HEK293 (cell line): Measurements from ENCODE around the gene ZNF287.

Experiments
- CTCF ChIA-PET: fragments of 350-600 bp; formaldehyde crosslinking; extraction: SDS; loops from one replicate; lab custom pipeline; 2021; ENCODE audit warnings: antibody characterized with exemption; lab: Yijun Ruan, JAX
- POLR2A ChIA-PET: fragments of 300-600 bp; formaldehyde crosslinking; extraction: SDS; loops from one replicate; lab custom pipeline; 2020; ENCODE audit warnings: antibody characterized with exemption, inconsistent platforms; lab: Yijun Ruan, JAX
- H3K27ac ChIP-seq: fragments of 200-500 bp; sonication (Bioruptor generic); 2 replicates; pipeline ENCODE4 v1.5.1; 2014; ENCODE audit warnings: low read depth, low read length, control low read depth, inconsistent platforms; ENCODE audit errors: extremely low read depth
- H3K36me3 ChIP-seq, 2 experiments: fragments of 200-500 bp in 1 of 2; sonication (Bioruptor generic) in 1 of 2; 1 replicate in 1 of 2; 2 replicates in 1 of 2; pipeline ENCODE4 v1.5.1; 2014 to 2017; ENCODE audit warnings: inconsistent platforms in 2 of 2, low read length in 2 of 2; ENCODE audit not compliant: control insufficient read depth in 2 of 2, insufficient read depth in 1 of 2
- H3K4me1 ChIP-seq: fragments of 200-500 bp; sonication (Bioruptor generic); 2 replicates; pipeline ENCODE4 v1.5.1; 2014; ENCODE audit warnings: mild to moderate bottlenecking, low read length, inconsistent platforms; ENCODE audit not compliant: control insufficient read depth, insufficient read depth
- H3K4me3 ChIP-seq: 2 replicates; pipeline ENCODE4 v1.5.1; 2011; ENCODE audit warnings: low read depth, mild to moderate bottlenecking, control low read depth, low read length, moderate library complexity
- H3K9me3 ChIP-seq: fragments of 200-500 bp; sonication (Bioruptor generic); 2 replicates; pipeline ENCODE4 v1.5.1; 2014; ENCODE audit warnings: low read depth, low read length, inconsistent platforms; ENCODE audit not compliant: control insufficient read depth, insufficient read depth
- GLIS2 ChIP-seq: fragments of 450-650 bp; formaldehyde crosslinking; IDR thresholded peaks from 2 replicates; pipeline ENCODE4 v1.5.1; 2016; ENCODE audit warnings: missing biosample characterization, missing genetic modification characterization
- HOXC10 ChIP-seq: sonication (generic); formaldehyde crosslinking; IDR thresholded peaks from 2 replicates; pipeline ENCODE4 v1.8.1; 2023; ENCODE audit warnings: mild to moderate bottlenecking, missing genetic modification reagents
- HOXD13 ChIP-seq: sonication (generic); formaldehyde crosslinking; IDR thresholded peaks from 2 replicates; pipeline ENCODE4 v1.8.0; 2022; ENCODE audit warnings: missing genetic modification reagents, borderline replicate concordance
- MYNN ChIP-seq: fragments of 450-650 bp; formaldehyde crosslinking; IDR thresholded peaks from 2 replicates; pipeline ENCODE4 v1.5.1; 2016; ENCODE audit warnings: missing biosample characterization, missing genetic modification characterization, borderline replicate concordance
- REPIN1 ChIP-seq: fragments of 450-650 bp; formaldehyde crosslinking; IDR thresholded peaks from 2 replicates; pipeline ENCODE4 v1.5.1; 2017; ENCODE audit warnings: missing biosample characterization, missing genetic modification characterization, low read depth
- SCRT2 ChIP-seq: fragments of 450-650 bp; formaldehyde crosslinking; IDR thresholded peaks from 2 replicates; pipeline ENCODE4 v1.5.1; 2016; ENCODE audit warnings: missing biosample characterization, missing genetic modification characterization
- ZBTB48 ChIP-seq: fragments of 450-650 bp; formaldehyde crosslinking; IDR thresholded peaks from 2 replicates; pipeline ENCODE4 v1.5.1; 2016; ENCODE audit warnings: missing biosample characterization, missing genetic modification characterization
- ZNF157 ChIP-seq: fragments of 450-650 bp; formaldehyde crosslinking; IDR thresholded peaks from 2 replicates; pipeline ENCODE4 v1.5.1; 2016; ENCODE audit warnings: missing biosample characterization, missing genetic modification characterization
- ZNF24 ChIP-seq: fragments of 450-650 bp; formaldehyde crosslinking; IDR thresholded peaks from 2 replicates; pipeline ENCODE4 v1.5.1; 2016; ENCODE audit warnings: missing biosample characterization, missing genetic modification characterization
- ZNF521 ChIP-seq: fragments of 450-650 bp; formaldehyde crosslinking; IDR thresholded peaks from 2 replicates; pipeline ENCODE4 v1.5.1; 2017; ENCODE audit warnings: missing biosample characterization, mild to moderate bottlenecking, missing genetic modification characterization
- ZNF530 ChIP-seq: fragments of 450-650 bp; formaldehyde crosslinking; IDR thresholded peaks from 2 replicates; pipeline ENCODE4 v1.5.1; 2016; ENCODE audit warnings: low read depth, missing biosample characterization, missing genetic modification characterization
- ZNF549 ChIP-seq: fragments of 450-650 bp; IDR thresholded peaks from 2 replicates; pipeline ENCODE4 v1.5.1; 2018; ENCODE audit warnings: missing biosample characterization, missing genetic modification characterization, mild to moderate bottlenecking, inconsistent platforms, moderate library complexity
- ZNF623 ChIP-seq: fragments of 450-650 bp; formaldehyde crosslinking; IDR thresholded peaks from 2 replicates; pipeline ENCODE4 v1.5.1; 2016; ENCODE audit warnings: missing biosample characterization, missing genetic modification characterization
- ZNF654 ChIP-seq: fragments of 450-650 bp; formaldehyde crosslinking; IDR thresholded peaks from 2 replicates; pipeline ENCODE4 v1.5.1; 2016; ENCODE audit warnings: low read depth, missing biosample characterization, missing genetic modification characterization
- ZNF747 ChIP-seq: fragments of 450-650 bp; formaldehyde crosslinking; IDR thresholded peaks from 2 replicates; pipeline ENCODE4 v1.5.1; 2016; ENCODE audit warnings: missing biosample characterization, missing genetic modification characterization
- TF ChIP-seq, protein P1 (sequence below): fragments of 450-650 bp; formaldehyde crosslinking; IDR thresholded peaks from 2 replicates; pipeline ENCODE4 v1.5.1; 2016; ENCODE audit warnings: missing biosample characterization, missing genetic modification characterization
- TF ChIP-seq, protein P2 (sequence below): fragments of 450-650 bp; formaldehyde crosslinking; IDR thresholded peaks from 2 replicates; pipeline ENCODE4 v1.5.1; 2016; ENCODE audit warnings: missing biosample characterization, missing genetic modification characterization, borderline replicate concordance
- TF ChIP-seq, protein P3 (sequence below): fragments of 450-650 bp; formaldehyde crosslinking; conservative IDR thresholded peaks from 2 replicates; pipeline ENCODE4 v1.5.1; 2016; ENCODE audit warnings: low read depth, missing biosample characterization, missing genetic modification characterization
- TF ChIP-seq, protein P4 (sequence below): fragments of 450-650 bp; formaldehyde crosslinking; IDR thresholded peaks from 2 replicates; pipeline ENCODE4 v1.5.1; 2016; ENCODE audit warnings: missing biosample characterization, missing genetic modification characterization

ZNF287 gene

DNA sequence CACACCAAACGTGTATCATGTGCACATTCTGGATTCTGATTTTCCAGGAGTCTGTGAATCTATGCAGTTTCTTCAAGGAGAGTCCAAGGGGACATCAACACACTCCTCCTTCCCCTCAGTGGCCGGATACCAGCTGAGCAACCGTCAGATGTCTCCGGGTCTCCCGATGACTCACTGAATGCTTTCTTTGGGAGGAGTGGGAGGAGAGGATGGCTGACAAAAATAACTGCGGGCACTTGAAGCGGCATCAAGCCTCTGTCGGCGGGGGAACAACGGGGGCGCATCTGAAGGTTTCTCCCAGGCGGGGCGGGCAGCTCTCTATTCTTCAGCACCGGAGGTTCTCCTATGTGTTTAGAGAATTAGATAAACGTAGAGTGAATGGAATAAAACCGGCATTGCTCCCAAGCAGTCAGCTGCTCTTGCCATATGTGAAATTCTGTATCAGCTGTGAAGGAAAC, 52.4 kb downstream of the ZNF287 start (continued):
- TF ChIP-seq, protein P1, sequence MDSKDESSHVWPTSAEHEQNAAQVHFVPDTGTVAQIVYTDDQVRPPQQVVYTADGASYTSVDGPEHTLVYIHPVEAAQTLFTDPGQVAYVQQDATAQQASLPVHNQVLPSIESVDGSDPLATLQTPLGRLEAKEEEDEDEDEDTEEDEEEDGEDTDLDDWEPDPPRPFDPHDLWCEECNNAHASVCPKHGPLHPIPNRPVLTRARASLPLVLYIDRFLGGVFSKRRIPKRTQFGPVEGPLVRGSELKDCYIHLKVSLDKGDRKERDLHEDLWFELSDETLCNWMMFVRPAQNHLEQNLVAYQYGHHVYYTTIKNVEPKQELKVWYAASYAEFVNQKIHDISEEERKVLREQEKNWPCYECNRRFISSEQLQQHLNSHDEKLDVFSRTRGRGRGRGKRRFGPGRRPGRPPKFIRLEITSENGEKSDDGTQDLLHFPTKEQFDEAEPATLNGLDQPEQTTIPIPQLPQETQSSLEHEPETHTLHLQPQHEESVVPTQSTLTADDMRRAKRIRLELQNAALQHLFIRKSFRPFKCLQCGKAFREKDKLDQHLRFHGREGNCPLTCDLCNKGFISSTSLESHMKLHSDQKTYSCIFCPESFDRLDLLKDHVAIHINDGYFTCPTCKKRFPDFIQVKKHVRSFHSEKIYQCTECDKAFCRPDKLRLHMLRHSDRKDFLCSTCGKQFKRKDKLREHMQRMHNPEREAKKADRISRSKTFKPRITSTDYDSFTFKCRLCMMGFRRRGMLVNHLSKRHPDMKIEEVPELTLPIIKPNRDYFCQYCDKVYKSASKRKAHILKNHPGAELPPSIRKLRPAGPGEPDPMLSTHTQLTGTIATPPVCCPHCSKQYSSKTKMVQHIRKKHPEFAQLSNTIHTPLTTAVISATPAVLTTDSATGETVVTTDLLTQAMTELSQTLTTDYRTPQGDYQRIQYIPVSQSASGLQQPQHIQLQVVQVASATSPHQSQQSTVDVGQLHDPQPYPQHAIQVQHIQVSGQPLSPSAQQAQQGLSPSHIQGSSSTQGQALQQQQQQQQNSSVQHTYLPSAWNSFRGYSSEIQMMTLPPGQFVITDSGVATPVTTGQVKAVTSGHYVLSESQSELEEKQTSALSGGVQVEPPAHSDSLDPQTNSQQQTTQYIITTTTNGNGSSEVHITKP (tag by site-specific recombination) = peak; percentile 20; the same call in 1 of the 2 replicates
- TF ChIP-seq, protein P2, sequence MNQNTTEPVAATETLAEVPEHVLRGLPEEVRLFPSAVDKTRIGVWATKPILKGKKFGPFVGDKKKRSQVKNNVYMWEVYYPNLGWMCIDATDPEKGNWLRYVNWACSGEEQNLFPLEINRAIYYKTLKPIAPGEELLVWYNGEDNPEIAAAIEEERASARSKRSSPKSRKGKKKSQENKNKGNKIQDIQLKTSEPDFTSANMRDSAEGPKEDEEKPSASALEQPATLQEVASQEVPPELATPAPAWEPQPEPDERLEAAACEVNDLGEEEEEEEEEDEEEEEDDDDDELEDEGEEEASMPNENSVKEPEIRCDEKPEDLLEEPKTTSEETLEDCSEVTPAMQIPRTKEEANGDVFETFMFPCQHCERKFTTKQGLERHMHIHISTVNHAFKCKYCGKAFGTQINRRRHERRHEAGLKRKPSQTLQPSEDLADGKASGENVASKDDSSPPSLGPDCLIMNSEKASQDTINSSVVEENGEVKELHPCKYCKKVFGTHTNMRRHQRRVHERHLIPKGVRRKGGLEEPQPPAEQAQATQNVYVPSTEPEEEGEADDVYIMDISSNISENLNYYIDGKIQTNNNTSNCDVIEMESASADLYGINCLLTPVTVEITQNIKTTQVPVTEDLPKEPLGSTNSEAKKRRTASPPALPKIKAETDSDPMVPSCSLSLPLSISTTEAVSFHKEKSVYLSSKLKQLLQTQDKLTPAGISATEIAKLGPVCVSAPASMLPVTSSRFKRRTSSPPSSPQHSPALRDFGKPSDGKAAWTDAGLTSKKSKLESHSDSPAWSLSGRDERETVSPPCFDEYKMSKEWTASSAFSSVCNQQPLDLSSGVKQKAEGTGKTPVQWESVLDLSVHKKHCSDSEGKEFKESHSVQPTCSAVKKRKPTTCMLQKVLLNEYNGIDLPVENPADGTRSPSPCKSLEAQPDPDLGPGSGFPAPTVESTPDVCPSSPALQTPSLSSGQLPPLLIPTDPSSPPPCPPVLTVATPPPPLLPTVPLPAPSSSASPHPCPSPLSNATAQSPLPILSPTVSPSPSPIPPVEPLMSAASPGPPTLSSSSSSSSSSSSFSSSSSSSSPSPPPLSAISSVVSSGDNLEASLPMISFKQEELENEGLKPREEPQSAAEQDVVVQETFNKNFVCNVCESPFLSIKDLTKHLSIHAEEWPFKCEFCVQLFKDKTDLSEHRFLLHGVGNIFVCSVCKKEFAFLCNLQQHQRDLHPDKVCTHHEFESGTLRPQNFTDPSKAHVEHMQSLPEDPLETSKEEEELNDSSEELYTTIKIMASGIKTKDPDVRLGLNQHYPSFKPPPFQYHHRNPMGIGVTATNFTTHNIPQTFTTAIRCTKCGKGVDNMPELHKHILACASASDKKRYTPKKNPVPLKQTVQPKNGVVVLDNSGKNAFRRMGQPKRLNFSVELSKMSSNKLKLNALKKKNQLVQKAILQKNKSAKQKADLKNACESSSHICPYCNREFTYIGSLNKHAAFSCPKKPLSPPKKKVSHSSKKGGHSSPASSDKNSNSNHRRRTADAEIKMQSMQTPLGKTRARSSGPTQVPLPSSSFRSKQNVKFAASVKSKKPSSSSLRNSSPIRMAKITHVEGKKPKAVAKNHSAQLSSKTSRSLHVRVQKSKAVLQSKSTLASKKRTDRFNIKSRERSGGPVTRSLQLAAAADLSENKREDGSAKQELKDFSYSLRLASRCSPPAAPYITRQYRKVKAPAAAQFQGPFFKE = no peak
- TF ChIP-seq, protein P3, sequence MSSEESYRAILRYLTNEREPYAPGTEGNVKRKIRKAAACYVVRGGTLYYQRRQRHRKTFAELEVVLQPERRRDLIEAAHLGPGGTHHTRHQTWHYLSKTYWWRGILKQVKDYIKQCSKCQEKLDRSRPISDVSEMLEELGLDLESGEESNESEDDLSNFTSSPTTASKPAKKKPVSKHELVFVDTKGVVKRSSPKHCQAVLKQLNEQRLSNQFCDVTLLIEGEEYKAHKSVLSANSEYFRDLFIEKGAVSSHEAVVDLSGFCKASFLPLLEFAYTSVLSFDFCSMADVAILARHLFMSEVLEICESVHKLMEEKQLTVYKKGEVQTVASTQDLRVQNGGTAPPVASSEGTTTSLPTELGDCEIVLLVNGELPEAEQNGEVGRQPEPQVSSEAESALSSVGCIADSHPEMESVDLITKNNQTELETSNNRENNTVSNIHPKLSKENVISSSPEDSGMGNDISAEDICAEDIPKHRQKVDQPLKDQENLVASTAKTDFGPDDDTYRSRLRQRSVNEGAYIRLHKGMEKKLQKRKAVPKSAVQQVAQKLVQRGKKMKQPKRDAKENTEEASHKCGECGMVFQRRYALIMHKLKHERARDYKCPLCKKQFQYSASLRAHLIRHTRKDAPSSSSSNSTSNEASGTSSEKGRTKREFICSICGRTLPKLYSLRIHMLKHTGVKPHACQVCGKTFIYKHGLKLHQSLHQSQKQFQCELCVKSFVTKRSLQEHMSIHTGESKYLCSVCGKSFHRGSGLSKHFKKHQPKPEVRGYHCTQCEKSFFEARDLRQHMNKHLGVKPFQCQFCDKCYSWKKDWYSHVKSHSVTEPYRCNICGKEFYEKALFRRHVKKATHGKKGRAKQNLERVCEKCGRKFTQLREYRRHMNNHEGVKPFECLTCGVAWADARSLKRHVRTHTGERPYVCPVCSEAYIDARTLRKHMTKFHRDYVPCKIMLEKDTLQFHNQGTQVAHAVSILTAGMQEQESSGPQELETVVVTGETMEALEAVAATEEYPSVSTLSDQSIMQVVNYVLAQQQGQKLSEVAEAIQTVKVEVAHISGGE (tag by site-specific recombination) = peak; percentile 93
- TF ChIP-seq GLIS2 (tag by site-specific recombination) (no peak), SCRT2 (tag by site-specific recombination) (no peak)

DNA sequence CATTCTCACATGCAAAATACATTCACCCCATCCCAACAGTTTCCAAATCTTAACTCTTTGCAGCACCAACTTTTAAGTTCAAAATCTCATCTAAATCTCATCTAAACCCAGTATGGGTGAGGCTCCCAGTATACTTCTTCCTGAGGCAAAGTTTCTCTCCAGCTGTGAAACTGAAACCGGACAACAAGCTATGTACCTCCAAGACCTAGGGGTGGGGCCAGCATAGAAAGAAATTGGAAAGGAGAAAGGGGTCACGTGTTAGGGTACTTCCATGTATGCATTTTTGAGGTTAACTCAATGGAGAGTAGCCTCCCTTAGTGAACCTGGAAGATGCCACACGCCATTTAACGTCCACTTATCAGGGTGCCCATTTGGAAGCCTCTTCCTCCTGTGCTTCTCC, 53.1 kb downstream of the ZNF287 start:
- Histone ChIP-seq H3K9me3 (no peaks in the 10 kb centered on the region), H3K36me3 (no peaks in the 10 kb centered on the region), H3K4me1 (peaks cover 3% of the 10 kb centered on the region; the same call in 1 of the 2 replicates), H3K4me3 (no peak overlapping the region), H3K27ac (no peak overlapping the region)
- no peak for TF ChIP-seq ZNF654
- ChIA-PET POLR2A (interaction anchor here (1.0 to 2.4 kb wide), 4 partner anchors 20 to 135 kb away, joined by 6 to 11 read pairs (median 8); partner anchors contain the start of genes LRRC75A and UBB), CTCF (interaction anchor here (7.6 kb wide), 1 partner anchor 63 kb away, joined by 261 read pairs; no protein-coding TSS in a partner anchor)

DNA sequence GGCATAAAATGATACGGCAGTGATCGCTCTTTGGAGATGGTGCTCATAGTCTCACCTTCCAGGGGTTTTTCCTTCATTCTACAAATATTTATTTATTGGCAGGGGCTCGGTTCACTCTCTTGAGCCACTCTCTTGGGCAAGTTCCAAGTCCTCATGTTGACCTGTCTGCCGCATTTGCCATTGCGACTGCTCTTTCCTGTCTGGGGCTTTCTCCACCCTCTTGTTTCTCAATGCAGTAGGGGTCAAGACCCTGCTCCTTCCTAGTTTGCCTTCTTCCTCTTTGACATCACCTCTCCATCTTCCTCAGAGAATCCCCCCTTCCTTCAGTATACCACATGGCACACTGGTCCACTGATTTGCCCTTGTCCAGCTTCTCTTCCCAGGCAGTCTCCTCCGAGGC, 55.1 kb downstream of the ZNF287 start:
- no peaks in the 10 kb centered on the region for H3K9me3 ChIP-seq
- H3K4me3 ChIP-seq = no peak overlapping the region
- ChIA-PET POLR2A (no interaction called here), CTCF (interaction anchor here (0.6 to 1.2 kb wide), 2 partner anchors 9 to 61 kb away, joined by 3 read pairs; no protein-coding TSS in a partner anchor)
- peaks cover 3% of the 10 kb centered on the region; the same call in 1 of the 2 replicates for H3K4me1 ChIP-seq
- H3K36me3 ChIP-seq = no peaks in the 10 kb centered on the region
- H3K27ac ChIP-seq = no peak overlapping the region
- TF ChIP-seq REPIN1 (tag by site-specific recombination) (no peak), ZBTB48 (tag by site-specific recombination) (no peak), ZNF530 (no peak), ZNF549 (tag by site-specific recombination) (no peak), ZNF521 (tag by site-specific recombination) (no peak), ZNF157 (tag by site-specific recombination) (no peak), MYNN (tag by site-specific recombination) (no peak), HOXD13 (no peak), ZNF24 (tag by site-specific recombination) (no peak), HOXC10 (CRISPR knock-in tag) (no peak), ZNF623 (no peak), ZNF747 (tag by site-specific recombination) (no peak)
- TF ChIP-seq, protein P4, sequence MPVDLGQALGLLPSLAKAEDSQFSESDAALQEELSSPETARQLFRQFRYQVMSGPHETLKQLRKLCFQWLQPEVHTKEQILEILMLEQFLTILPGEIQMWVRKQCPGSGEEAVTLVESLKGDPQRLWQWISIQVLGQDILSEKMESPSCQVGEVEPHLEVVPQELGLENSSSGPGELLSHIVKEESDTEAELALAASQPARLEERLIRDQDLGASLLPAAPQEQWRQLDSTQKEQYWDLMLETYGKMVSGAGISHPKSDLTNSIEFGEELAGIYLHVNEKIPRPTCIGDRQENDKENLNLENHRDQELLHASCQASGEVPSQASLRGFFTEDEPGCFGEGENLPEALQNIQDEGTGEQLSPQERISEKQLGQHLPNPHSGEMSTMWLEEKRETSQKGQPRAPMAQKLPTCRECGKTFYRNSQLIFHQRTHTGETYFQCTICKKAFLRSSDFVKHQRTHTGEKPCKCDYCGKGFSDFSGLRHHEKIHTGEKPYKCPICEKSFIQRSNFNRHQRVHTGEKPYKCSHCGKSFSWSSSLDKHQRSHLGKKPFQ (tag by site-specific recombination) = no peak
